ENCODE data around the gene OR6J1. TPM values are rescaled to one million over a fixed set of nuclear protein-coding genes. Genes with fewer than 3 reads are reported as not detected.
"Not testable (repeated sequence)": the region's sequence is repeated elsewhere in the genome, so short reads cannot be mapped to it uniquely, and the experiment has no call there.

OR6J1 gene
- total RNA-seq, 4 donors from 2014 or later: not detected

DNA sequence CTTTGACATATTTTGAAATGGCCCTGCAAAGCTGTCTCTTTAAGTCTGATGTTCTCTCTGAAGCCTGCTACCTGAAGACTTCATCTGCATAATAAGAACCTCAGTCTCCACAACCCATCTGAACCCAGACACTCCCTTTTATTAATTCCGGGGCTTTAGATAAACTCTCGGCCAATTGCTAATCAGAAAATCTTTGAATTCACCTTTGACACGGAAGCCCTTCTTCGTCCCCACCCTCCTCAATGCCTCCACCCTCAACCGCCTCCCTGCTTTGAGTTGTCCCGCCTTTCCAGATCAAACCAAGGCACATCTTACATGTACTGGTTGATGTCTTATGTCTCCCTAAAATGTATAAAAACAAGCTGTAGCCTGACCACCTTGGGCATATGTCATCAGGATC, 17.6 kb downstream of the OR6J1 start:
- DNase-seq (ENCODE audit: low spot score in 2 of 2): no peak
- WGBS, 2 donors: 68 to 81% methylated on average over 6 of the region's 6 CpGs
- TF ChIP-seq, protein P1, sequence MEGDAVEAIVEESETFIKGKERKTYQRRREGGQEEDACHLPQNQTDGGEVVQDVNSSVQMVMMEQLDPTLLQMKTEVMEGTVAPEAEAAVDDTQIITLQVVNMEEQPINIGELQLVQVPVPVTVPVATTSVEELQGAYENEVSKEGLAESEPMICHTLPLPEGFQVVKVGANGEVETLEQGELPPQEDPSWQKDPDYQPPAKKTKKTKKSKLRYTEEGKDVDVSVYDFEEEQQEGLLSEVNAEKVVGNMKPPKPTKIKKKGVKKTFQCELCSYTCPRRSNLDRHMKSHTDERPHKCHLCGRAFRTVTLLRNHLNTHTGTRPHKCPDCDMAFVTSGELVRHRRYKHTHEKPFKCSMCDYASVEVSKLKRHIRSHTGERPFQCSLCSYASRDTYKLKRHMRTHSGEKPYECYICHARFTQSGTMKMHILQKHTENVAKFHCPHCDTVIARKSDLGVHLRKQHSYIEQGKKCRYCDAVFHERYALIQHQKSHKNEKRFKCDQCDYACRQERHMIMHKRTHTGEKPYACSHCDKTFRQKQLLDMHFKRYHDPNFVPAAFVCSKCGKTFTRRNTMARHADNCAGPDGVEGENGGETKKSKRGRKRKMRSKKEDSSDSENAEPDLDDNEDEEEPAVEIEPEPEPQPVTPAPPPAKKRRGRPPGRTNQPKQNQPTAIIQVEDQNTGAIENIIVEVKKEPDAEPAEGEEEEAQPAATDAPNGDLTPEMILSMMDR (IDR thresholded peaks at IDR 0.05): no peak
- TF ChIP-seq POLR2A (IDR thresholded peaks at IDR 0.05): no peak
- intact Hi-C loops (cut with DNase I; ENCODE audit: low total_unique reads): no loop called here
- H3K4me3 ChIP-seq (ENCODE audit: low read depth, poor library complexity, severe bottlenecking): no peak overlapping the region

DNA sequence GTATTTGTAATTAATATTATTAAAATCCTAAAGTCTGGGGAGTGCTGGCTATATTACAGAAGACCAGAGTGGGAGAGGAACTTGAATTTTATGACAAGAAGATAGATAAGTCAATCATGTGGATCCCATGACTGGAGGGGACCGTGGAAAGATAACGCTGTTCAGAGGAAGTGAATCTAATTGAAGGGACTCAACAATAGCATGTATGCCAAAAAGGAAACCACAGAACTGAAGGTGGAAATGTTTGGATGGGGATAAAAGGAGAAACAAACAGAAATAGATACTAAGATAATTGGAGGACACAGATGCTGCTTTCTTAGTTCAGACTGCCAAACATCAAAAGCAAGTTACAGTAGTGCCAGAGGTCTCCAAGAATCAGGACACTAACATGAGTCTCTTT, 21.1 kb downstream of the OR6J1 start:
- WGBS, 2 donors: 24 to 38% methylated on average over 2 of the region's 2 CpGs
- no peak overlapping the region for H3K4me3 ChIP-seq (ENCODE audit: low read depth, poor library complexity, severe bottlenecking)
- TF ChIP-seq, protein P1 (IDR thresholded peaks at IDR 0.05): no peak
- no peak for TF ChIP-seq POLR2A (IDR thresholded peaks at IDR 0.05)
- intact Hi-C loops (cut with DNase I; ENCODE audit: low total_unique reads): no loop called here
- DNase-seq (ENCODE audit: low spot score in 2 of 2): no peak

DNA sequence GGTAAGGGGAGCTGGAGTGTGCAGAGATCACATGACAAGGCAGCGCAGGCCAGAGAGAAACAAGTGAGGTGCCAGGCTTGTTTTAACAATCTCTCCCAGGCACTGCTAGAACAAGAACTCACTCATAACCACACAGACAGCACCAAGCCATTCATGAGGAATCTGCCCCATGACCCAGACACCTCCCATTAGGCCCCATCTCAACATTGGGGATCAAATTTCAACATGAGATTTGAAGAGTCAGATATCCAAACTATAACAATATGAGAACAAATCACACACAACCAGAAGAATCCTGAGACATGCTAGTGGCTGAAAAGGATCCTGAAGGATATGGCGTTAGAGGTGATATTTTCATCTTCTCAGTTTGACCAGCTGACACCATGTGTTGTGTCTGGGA, 21.9 kb downstream of the OR6J1 start:
- H3K4me3 ChIP-seq (ENCODE audit: low read depth, poor library complexity, severe bottlenecking): no peak overlapping the region
- intact Hi-C loops (cut with DNase I; ENCODE audit: low total_unique reads): no loop called here
- no peak for DNase-seq (ENCODE audit: low spot score in 2 of 2)
- WGBS, 2 donors: 78 to 90% methylated on average over 2 of the region's 2 CpGs
- no peak for TF ChIP-seq POLR2A (IDR thresholded peaks at IDR 0.05)
- TF ChIP-seq, protein P1 (IDR thresholded peaks at IDR 0.05): no peak

DNA sequence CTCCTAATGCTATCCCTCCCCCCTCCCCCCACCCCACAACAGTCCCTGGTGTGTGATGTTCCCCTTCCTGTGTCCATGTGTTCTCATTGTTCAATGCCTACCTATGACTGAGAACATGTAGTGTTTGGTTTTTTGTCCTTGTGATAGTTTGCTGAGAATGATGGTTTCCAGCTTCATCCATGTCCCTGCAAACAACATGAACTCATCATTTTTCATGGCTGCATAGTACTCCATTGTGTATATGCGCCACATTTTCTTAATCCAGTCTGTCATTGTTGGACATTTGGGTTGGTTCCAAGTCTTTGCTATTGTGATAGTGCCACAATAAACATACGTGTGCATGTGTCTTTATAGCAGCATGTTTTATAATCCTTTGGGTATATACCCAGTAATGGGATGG, 28.4 kb downstream of the OR6J1 start:
- WGBS, 2 donors: 93 to 98% methylated on average over 2 of the region's 2 CpGs
- H3K4me3 ChIP-seq (ENCODE audit: low read depth, poor library complexity, severe bottlenecking); DNase-seq (ENCODE audit: low spot score in 2 of 2); intact Hi-C loops (cut with DNase I; ENCODE audit: low total_unique reads): not testable (repeated sequence)

DNA sequence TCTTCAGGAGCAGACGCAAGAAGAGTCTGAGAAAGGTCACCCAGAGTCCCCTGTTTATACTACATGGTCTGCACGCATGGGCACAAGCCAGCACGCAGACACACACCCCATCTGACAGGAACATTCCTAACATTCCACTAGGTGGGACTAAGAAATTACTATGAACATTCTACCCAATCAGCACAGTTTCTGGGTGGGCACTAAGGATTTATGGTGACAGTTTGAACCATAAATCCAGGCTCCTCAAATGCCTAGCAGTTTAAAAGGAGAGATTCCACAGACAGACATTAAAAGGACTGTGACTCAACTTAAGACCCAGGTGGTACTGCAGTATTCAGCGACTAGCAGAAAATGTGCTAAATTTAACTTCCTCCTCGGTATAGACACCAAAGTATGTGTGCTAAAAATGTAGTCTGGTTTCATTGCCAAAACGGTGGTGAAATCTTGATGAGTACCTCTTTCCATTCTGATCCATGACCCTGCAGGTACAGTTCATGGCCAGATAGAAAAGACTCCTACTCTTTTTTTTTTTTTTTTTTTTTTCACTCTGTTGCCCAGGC, 29.8 kb downstream of the OR6J1 start:
- H3K4me3 ChIP-seq (ENCODE audit: low read depth, poor library complexity, severe bottlenecking): no peak overlapping the region
- DNase-seq (ENCODE audit: low spot score in 2 of 2): no peak
- 19 to 23% methylated on average over 6 of the region's 6 CpGs for WGBS, 2 donors
- TF ChIP-seq POLR2A (IDR thresholded peaks at IDR 0.05): no peak
- TF ChIP-seq, protein P1 (IDR thresholded peaks at IDR 0.05): no peak
- intact Hi-C loops (cut with DNase I; ENCODE audit: low total_unique reads): no loop called here

DNA sequence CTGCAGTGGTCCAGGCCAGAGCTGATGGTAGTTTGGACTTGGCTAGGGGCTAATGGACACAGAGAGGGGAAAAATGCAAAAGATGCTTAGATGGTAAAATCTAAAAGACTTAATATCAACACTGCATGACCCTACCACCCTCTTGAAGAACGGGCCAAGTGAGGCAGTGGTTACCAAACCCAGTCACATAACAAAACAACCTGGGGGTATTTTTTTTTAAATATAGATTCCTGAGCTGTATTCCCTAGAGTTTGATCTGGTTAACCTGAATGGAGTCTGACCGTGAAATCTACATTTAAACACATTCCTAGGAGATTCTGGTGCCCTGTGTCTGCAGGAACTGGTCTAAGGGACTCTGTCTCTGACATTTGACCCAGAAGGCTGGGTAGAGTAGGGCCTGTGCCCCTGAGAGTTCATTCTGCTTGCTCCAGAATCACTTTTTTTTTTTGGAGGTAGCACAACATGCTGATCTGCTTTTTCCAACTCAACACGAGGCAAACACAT, 30.4 kb downstream of the OR6J1 start:
- 40 to 44% methylated on average over 3 of the region's 3 CpGs for WGBS, 2 donors
- no peak for DNase-seq (ENCODE audit: low spot score in 2 of 2)
- TF ChIP-seq, protein P1 (IDR thresholded peaks at IDR 0.05): no peak
- TF ChIP-seq POLR2A (IDR thresholded peaks at IDR 0.05): no peak
- no peak overlapping the region for H3K4me3 ChIP-seq (ENCODE audit: low read depth, poor library complexity, severe bottlenecking)
- intact Hi-C loops (cut with DNase I; ENCODE audit: low total_unique reads): no loop called here

All from lower leg skin (tissue), 4 donors.